ENCODE data around the gene PARVG.

DNA sequence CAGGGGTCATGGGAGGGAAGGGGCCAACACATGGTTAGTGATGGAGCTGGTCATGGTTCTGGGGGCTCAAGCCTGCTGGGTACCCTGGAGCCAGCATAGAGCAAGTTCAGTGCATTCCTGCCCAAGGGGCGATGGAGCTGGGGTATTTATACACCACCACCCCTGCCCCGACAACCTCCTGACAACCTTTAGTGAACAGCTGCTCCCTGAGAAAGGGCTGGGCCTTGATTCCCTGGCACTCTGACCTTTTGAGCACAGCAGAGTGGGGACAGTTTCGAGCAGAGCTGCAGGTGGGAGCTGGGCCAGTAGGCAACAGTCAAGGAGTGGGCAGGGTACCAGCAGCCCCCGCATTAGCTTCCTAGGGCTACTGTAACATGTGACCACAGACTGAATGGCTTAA lies 6.0 kb downstream of the PARVG start:
- TF ChIP-seq CTCF (IDR thresholded peaks at IDR 0.05; ENCODE audit: low read length) (no peak), EZH2 (optimal IDR thresholded peaks at IDR 0.05; ENCODE audit: low read depth, low read length) (no peak), EZH2phosphoT487 (IDR thresholded peaks at IDR 0.05; ENCODE audit: low read length) (no peak)
